MM.1S (cell line): ENCODE measurements around the gene MON2.

ENCODE experiments used
- EZH2 ChIP-seq: fragments of 300-600 bp; sonication (generic); optimal IDR thresholded peaks from 2 replicates; pipeline ENCODE3; 2017; ENCODE audit warnings: low read depth, mild to moderate bottlenecking, antibody characterized with exemption, low read length, mixed read lengths
- EZH2phosphoT487 ChIP-seq: fragments of 300-600 bp; sonication (generic); IDR thresholded peaks from 2 replicates; pipeline ENCODE4 v1.6.1; 2018; ENCODE audit warnings: antibody characterized with exemption, low read length
- TF ChIP-seq, protein P1 (sequence below): fragments of 300-600 bp; sonication (generic); IDR thresholded peaks from 2 replicates; pipeline ENCODE4 v1.5.1; 2016; ENCODE audit warnings: antibody characterized with exemption, low read length, mixed read lengths

DNA sequence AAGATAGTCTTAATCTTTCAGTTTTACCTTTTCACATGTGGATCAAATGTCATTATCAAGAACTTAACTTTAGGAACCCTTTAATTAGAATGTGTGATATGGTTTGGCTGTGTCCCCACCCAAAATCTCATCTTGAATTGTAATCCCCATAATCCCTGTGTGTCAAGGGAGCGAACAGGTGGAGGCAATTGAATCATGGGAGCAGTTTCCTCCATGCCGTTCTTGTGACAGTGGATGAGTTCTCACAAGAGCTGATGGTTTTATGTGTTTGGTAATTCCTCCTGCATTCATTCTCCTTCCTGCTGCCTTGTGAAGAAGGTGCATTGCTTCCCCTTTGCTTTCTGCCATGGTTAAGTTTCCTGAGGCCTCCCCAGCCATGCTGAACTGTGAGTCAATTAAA, 160.6 kb downstream of the MON2 start:
- TF ChIP-seq EZH2phosphoT487: no peak
- TF ChIP-seq, protein P1, sequence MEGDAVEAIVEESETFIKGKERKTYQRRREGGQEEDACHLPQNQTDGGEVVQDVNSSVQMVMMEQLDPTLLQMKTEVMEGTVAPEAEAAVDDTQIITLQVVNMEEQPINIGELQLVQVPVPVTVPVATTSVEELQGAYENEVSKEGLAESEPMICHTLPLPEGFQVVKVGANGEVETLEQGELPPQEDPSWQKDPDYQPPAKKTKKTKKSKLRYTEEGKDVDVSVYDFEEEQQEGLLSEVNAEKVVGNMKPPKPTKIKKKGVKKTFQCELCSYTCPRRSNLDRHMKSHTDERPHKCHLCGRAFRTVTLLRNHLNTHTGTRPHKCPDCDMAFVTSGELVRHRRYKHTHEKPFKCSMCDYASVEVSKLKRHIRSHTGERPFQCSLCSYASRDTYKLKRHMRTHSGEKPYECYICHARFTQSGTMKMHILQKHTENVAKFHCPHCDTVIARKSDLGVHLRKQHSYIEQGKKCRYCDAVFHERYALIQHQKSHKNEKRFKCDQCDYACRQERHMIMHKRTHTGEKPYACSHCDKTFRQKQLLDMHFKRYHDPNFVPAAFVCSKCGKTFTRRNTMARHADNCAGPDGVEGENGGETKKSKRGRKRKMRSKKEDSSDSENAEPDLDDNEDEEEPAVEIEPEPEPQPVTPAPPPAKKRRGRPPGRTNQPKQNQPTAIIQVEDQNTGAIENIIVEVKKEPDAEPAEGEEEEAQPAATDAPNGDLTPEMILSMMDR: no peak
- TF ChIP-seq EZH2: no peak
